Vagina (tissue), 2 donors: ENCODE measurements around the gene SCIN. TPM values are rescaled to one million over a fixed set of nuclear protein-coding genes. Genes with fewer than 3 reads are reported as not detected.
"Not testable (repeated sequence)": the region's sequence is repeated elsewhere in the genome, so short reads cannot be mapped to it uniquely, and the experiment has no call there.

Experiments
- DNase-seq, 2 donors: peaks; one replicate each; pipeline ENCODE4 v3.0.0-alpha.2; 2017; ENCODE audit errors: extremely low spot score in 2 of 2
- H3K27ac ChIP-seq: fragments of 200-600 bp; sonication (generic); one replicate; pipeline ENCODE4 v1.5.1; 2019
- H3K27me3 ChIP-seq: fragments of 200-600 bp; sonication (generic); one replicate; pipeline ENCODE4 v1.5.1; 2019
- H3K36me3 ChIP-seq, 2 donors: fragments of 200-600 bp; sonication (generic); one replicate each; pipeline ENCODE4 v1.5.1; 2017 to 2019
- H3K4me1 ChIP-seq: fragments of 200-600 bp; sonication (generic); one replicate; pipeline ENCODE4 v1.5.1; 2019
- H3K4me3 ChIP-seq, 2 donors: fragments of 200-600 bp; sonication (generic); 1 replicate in 1 of 2; 2 replicates in 1 of 2; pipeline ENCODE4 v1.5.1; 2016 to 2019
- H3K9me3 ChIP-seq: fragments of 200-600 bp; sonication (generic); one replicate; pipeline ENCODE4 v1.5.1; 2019
- POLR2A ChIP-seq, 2 donors: fragments of 450-650 bp; IDR thresholded peaks; one replicate each; pipeline ENCODE4 v1.6.1; 2017; ENCODE audit warnings: antibody characterized with exemption in 2 of 2, mild to moderate bottlenecking in 2 of 2, moderate library complexity in 2 of 2
- POLR2AphosphoS5 ChIP-seq, 2 donors: sonication (generic); formaldehyde crosslinking; IDR thresholded peaks; one replicate each; pipeline ENCODE4 v1.9.0; 2017; ENCODE audit warnings: antibody characterized with exemption in 2 of 2, mild to moderate bottlenecking in 2 of 2, low read depth in 1 of 2; ENCODE audit not compliant: insufficient read depth in 1 of 2
- intact Hi-C: fragments of 100-400 bp; cut with DNase I; formaldehyde crosslinking; loops from one replicate; pipeline ENCODE4 v1.15.1; 2023
- total RNA-seq: library from RNA; depleted of rRNA; stranded (reverse); fragments of >200 nt; gene quantifications from one replicate; pipeline ENCODE4 v1.2.3, GENCODE V29; 2016
- TF ChIP-seq, protein P1 (sequence below), 3 experiments: fragments of 450-650 bp in 2 of 3; fragments of 200-600 bp in 1 of 3; sonication (generic) in 1 of 3; IDR thresholded peaks; one replicate each; pipeline ENCODE4 v1.5.1; 2017 to 2019; ENCODE audit warnings: antibody characterized with exemption in 3 of 3, mild to moderate bottlenecking in 2 of 3, moderate library complexity in 2 of 3

Gene SCIN
- total RNA-seq, 1 donor from 2014 or later = 0.74 TPM

DNA sequence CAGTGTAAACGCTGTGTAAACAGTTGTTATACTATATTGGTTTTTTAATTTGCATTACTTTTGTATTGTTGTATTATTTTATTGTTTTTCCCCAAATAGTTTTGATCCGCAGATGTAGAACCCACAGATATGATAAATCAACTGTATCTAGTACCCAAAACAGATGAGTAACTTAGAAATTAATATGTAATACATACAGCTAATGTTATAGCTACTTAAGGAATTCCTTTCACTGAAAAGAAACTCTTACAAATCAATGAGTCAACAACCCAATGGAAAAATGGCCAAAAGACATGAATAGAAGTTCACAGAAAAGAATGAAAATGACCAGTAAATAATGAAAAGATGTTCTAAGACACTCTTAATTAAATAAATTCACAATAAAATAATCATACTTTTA, 84.6 kb downstream of the SCIN start:
- Histone ChIP-seq H3K4me1 (peaks cover 3% of the 10 kb centered on the region), H3K27me3 (no peaks in the 10 kb centered on the region), H3K9me3 (no peaks in the 10 kb centered on the region), H3K4me3 (no peak overlapping the region), H3K27ac (no peak overlapping the region), H3K36me3 (no peaks in the 10 kb centered on the region)
- TF ChIP-seq POLR2AphosphoS5 (IDR thresholded peaks at IDR 0.05; ENCODE audit: insufficient read depth in 1 of 2, low read depth in 1 of 2) = no peak
- no peak for TF ChIP-seq POLR2A (IDR thresholded peaks at IDR 0.05)
- TF ChIP-seq, protein P1, sequence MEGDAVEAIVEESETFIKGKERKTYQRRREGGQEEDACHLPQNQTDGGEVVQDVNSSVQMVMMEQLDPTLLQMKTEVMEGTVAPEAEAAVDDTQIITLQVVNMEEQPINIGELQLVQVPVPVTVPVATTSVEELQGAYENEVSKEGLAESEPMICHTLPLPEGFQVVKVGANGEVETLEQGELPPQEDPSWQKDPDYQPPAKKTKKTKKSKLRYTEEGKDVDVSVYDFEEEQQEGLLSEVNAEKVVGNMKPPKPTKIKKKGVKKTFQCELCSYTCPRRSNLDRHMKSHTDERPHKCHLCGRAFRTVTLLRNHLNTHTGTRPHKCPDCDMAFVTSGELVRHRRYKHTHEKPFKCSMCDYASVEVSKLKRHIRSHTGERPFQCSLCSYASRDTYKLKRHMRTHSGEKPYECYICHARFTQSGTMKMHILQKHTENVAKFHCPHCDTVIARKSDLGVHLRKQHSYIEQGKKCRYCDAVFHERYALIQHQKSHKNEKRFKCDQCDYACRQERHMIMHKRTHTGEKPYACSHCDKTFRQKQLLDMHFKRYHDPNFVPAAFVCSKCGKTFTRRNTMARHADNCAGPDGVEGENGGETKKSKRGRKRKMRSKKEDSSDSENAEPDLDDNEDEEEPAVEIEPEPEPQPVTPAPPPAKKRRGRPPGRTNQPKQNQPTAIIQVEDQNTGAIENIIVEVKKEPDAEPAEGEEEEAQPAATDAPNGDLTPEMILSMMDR (IDR thresholded peaks at IDR 0.05) = no peak
- intact Hi-C loops = no loop called here
- no peak for DNase-seq

- H3K36me3 ChIP-seq, H3K27me3 ChIP-seq, H3K27ac ChIP-seq, DNase-seq, H3K9me3 ChIP-seq, H3K4me1 ChIP-seq, H3K4me3 ChIP-seq, intact Hi-C loops: not testable (repeated sequence)
These were observed 89.9 kb downstream of the SCIN start for GRCh38 chr7:12660423-12660822.

GRCh38 chr7:12660986-12661385, 90.5 kb downstream of the SCIN start:
- H3K27me3 ChIP-seq, H3K27ac ChIP-seq, intact Hi-C loops, H3K4me3 ChIP-seq, H3K4me1 ChIP-seq, DNase-seq, H3K36me3 ChIP-seq, H3K9me3 ChIP-seq: not testable (repeated sequence)

- Histone ChIP-seq H3K9me3 (no peaks in the 10 kb centered on the region), H3K4me1 (no peaks in the 10 kb centered on the region), H3K36me3 (no peaks in the 10 kb centered on the region), H3K4me3 (no peak overlapping the region), H3K27ac (no peak overlapping the region), H3K27me3 (no peaks in the 10 kb centered on the region)
- TF ChIP-seq, protein P1 (IDR thresholded peaks at IDR 0.05) = no peak
- no peak for TF ChIP-seq POLR2A (IDR thresholded peaks at IDR 0.05)
- TF ChIP-seq POLR2AphosphoS5 (IDR thresholded peaks at IDR 0.05; ENCODE audit: insufficient read depth in 1 of 2, low read depth in 1 of 2) = no peak
- intact Hi-C loops = no loop called here
- DNase-seq = no peak
These were observed 91.1 kb downstream of the SCIN start for GRCh38 chr7:12661581-12661980.

DNA sequence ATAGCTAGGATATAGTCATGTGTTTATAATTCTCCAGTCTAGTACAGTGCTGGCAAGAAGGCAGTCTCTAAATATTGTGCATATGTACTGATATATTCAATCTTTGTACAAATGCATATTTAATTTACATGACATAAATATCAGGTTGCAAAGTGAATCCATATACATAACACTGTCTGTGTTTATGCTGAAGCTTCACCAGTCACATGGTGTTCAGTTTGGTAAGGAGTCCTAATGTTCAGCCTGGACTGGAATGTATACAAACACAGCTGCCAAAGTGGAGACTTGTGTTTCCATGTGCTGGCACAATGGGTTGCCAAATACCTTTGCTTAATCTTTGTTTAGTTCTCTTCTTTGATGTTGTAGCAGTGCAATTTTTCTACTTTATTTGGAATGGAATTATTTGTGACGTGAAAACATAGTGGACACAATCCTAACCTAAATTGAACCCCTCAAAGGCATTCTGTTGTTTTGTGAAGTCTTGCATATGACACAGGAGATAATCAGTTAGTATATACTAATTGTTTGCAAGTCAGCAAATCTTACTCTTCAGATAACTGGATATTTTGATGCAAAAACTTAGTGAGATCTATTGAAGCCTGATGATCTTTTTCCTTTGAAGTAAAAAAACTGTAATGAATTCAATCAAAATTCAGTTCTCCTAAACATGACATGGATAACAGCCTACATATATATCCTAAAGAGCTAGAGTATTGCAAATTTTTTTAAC, 99.6 kb downstream of the SCIN start:
- intact Hi-C loops = no loop called here
- no peaks in the 10 kb centered on the region for H3K4me1 ChIP-seq
- no peaks in the 10 kb centered on the region for H3K27me3 ChIP-seq
- H3K9me3 ChIP-seq = no peaks in the 10 kb centered on the region
- H3K27ac ChIP-seq = no peak overlapping the region
- H3K4me3 ChIP-seq = no peak overlapping the region
- no peak for TF ChIP-seq POLR2A (IDR thresholded peaks at IDR 0.05)
- TF ChIP-seq, protein P1 (IDR thresholded peaks at IDR 0.05) = no peak
- H3K36me3 ChIP-seq = no peaks in the 10 kb centered on the region
- no peak for DNase-seq

DNA sequence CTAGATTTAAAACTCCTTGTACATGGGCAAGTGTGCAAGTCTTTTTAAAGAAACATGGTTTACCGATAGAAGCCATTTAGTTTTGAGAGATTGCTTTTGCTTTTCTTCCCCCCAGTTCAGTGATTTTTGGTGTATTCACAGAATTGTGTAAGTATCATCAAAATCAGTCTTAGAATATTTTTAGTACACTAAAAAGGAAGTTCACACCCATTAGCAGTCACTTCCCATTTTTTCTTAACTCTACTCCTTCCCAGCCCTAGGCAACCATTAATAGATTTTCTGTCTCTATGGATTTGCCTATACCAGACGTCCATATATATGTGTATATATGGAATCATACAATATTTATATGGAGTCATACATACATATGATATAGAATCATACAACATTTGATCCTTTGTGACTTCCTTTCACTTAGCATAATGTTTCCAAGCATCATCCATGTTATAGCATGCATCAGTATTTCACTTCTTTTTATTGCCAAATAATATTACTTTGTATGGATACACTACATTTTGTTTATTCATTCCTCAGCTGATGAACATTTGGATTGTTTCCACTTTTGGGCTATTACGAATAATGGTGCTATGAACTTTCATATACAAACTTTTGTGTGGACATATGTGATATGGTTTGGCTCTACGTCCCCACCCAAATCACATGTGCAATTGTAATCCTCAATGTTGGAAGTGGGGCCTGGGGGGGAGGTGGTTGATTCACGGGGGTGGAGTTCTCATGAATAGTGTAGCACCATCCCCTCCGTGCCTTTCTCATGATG, 100.4 kb downstream of the SCIN start:
- H3K27ac ChIP-seq = no peak overlapping the region
- no peaks in the 10 kb centered on the region for H3K4me1 ChIP-seq
- H3K27me3 ChIP-seq = no peaks in the 10 kb centered on the region
- no peak overlapping the region for H3K4me3 ChIP-seq
- TF ChIP-seq POLR2AphosphoS5 (IDR thresholded peaks at IDR 0.05; ENCODE audit: insufficient read depth in 1 of 2, low read depth in 1 of 2) (no peak), POLR2A (IDR thresholded peaks at IDR 0.05) (no peak)
- TF ChIP-seq, protein P1 (IDR thresholded peaks at IDR 0.05) = no peak
- no peak for DNase-seq
- H3K36me3 ChIP-seq = no peaks in the 10 kb centered on the region
- intact Hi-C loops = no loop called here
- no peaks in the 10 kb centered on the region for H3K9me3 ChIP-seq

- H3K9me3 ChIP-seq, intact Hi-C loops, H3K36me3 ChIP-seq, H3K27ac ChIP-seq, H3K27me3 ChIP-seq, DNase-seq, H3K4me1 ChIP-seq, H3K4me3 ChIP-seq: not testable (repeated sequence)
These were observed 102.9 kb downstream of the SCIN start for GRCh38 chr7:12673436-12673835.
